H9 (cell line): ENCODE results near the gene DPYSL3. TPM values are rescaled to one million over a fixed set of nuclear protein-coding genes. Genes with fewer than 3 reads are reported as not detected.

Source experiments
- DNase-seq: peaks from one replicate; pipeline ENCODE4 v3.0.0-alpha.2; 2017
- H2AFZ ChIP-seq: one replicate; pipeline ENCODE4 v1.6.1; 2013; ENCODE audit warnings: mild to moderate bottlenecking, low read length, control low read depth, moderate library complexity
- H2AK5ac ChIP-seq: 2 replicates; pipeline ENCODE4 v1.6.1; 2013; ENCODE audit warnings: low read length, control low read depth, mixed read lengths; ENCODE audit not compliant: insufficient read length
- H2BK120ac ChIP-seq: one replicate; pipeline ENCODE4 v1.6.1; 2013; ENCODE audit warnings: low read depth, mild to moderate bottlenecking, low read length, control low read depth, inconsistent platforms; ENCODE audit not compliant: poor library complexity, severe bottlenecking
- H2BK12ac ChIP-seq: 2 replicates; pipeline ENCODE4 v1.6.1; 2013; ENCODE audit warnings: low read length, control low read depth, mixed read lengths, low read depth; ENCODE audit not compliant: insufficient read length
- H2BK15ac ChIP-seq: 2 replicates; pipeline ENCODE4 v1.6.1; 2013; ENCODE audit warnings: low read depth, low read length, control low read depth
- H2BK20ac ChIP-seq: one replicate; pipeline ENCODE4 v1.6.1; 2013; ENCODE audit warnings: low read depth, mild to moderate bottlenecking, low read length, control low read depth, inconsistent platforms; ENCODE audit not compliant: poor library complexity, severe bottlenecking
- H2BK5ac ChIP-seq: 2 replicates; pipeline ENCODE4 v1.6.1; 2013; ENCODE audit warnings: low read length, control low read depth, mixed read lengths; ENCODE audit not compliant: insufficient read length
- H3K14ac ChIP-seq: 2 replicates; pipeline ENCODE4 v1.6.1; 2013; ENCODE audit warnings: low read length, control low read depth; ENCODE audit not compliant: insufficient read depth
- H3K18ac ChIP-seq: 2 replicates; pipeline ENCODE4 v1.6.1; 2013; ENCODE audit warnings: low read depth, mild to moderate bottlenecking, mixed read lengths, low read length, control low read depth; ENCODE audit not compliant: insufficient read length
- H3K23ac ChIP-seq: 2 replicates; pipeline ENCODE4 v1.6.1; 2013; ENCODE audit warnings: low read length, control low read depth, mixed read lengths, low read depth; ENCODE audit not compliant: insufficient read length
- H3K23me2 ChIP-seq: 2 replicates; pipeline ENCODE4 v1.6.1; 2013; ENCODE audit warnings: low read depth, mild to moderate bottlenecking, mixed read lengths, low read length, control low read depth; ENCODE audit not compliant: insufficient read length, poor library complexity, severe bottlenecking
- H3K27ac ChIP-seq: 2 replicates; pipeline ENCODE4 v1.5.1; 2013; ENCODE audit warnings: low read length, control low read depth, mixed read lengths, low read depth; ENCODE audit not compliant: insufficient read length
- H3K27me3 ChIP-seq: 2 replicates; pipeline ENCODE4 v1.6.1; 2013; ENCODE audit warnings: low read length, control low read depth, inconsistent platforms; ENCODE audit not compliant: insufficient read depth
- H3K4ac ChIP-seq: 2 replicates; pipeline ENCODE4 v1.6.1; 2013; ENCODE audit warnings: low read depth, mild to moderate bottlenecking, control low read depth, inconsistent platforms, low read length, moderate library complexity
- H3K4me1 ChIP-seq: 2 replicates; pipeline ENCODE4 v1.6.1; 2013; ENCODE audit warnings: low read length, control low read depth, inconsistent platforms; ENCODE audit not compliant: insufficient read depth
- H3K4me2 ChIP-seq: 2 replicates; pipeline ENCODE4 v1.6.1; 2013; ENCODE audit warnings: low read length, control low read depth, mixed read lengths; ENCODE audit not compliant: insufficient read length, insufficient read depth
- H3K56ac ChIP-seq: 2 replicates; pipeline ENCODE4 v1.6.1; 2013; ENCODE audit warnings: low read depth, mild to moderate bottlenecking, mixed read lengths, low read length, control low read depth; ENCODE audit not compliant: insufficient read length
- H3K79me1 ChIP-seq: 2 replicates; pipeline ENCODE4 v1.6.1; 2013; ENCODE audit warnings: low read depth, mild to moderate bottlenecking, moderate library complexity, low read length, control low read depth, inconsistent platforms; ENCODE audit not compliant: insufficient read depth, poor library complexity, severe bottlenecking
- H3K79me2 ChIP-seq: 2 replicates; pipeline ENCODE4 v1.6.1; 2013; ENCODE audit warnings: low read length, control low read depth, inconsistent platforms; ENCODE audit not compliant: insufficient read depth
- H3K9ac ChIP-seq: 2 replicates; pipeline ENCODE4 v1.6.1; 2013; ENCODE audit warnings: low read length, control low read depth, mixed read lengths; ENCODE audit not compliant: insufficient read length; ENCODE audit errors: extremely low read depth
- H3K9me3 ChIP-seq: one replicate; pipeline ENCODE4 v1.6.1; 2013; ENCODE audit warnings: low read depth, low read length, inconsistent platforms; ENCODE audit not compliant: control insufficient read depth
- H3T11ph ChIP-seq: one replicate; pipeline ENCODE4 v1.6.1; 2013; ENCODE audit warnings: mild to moderate bottlenecking, low read length, control low read depth, inconsistent platforms
- H4K20me1 ChIP-seq: one replicate; pipeline ENCODE4 v1.6.1; 2013; ENCODE audit not compliant: control insufficient read depth, insufficient read length, insufficient read depth
- H4K5ac ChIP-seq: 2 replicates; pipeline ENCODE4 v1.6.1; 2013; ENCODE audit warnings: low read depth, mild to moderate bottlenecking, mixed read lengths, low read length, control low read depth; ENCODE audit not compliant: insufficient read length
- H4K8ac ChIP-seq: replicated peaks from 2 replicates; pipeline ENCODE4 v1.6.1; 2013; ENCODE audit warnings: low read length, control low read depth, mixed read lengths, low read depth; ENCODE audit not compliant: insufficient read length
- H4K91ac ChIP-seq: 2 replicates; pipeline ENCODE4 v1.6.1; 2013; ENCODE audit warnings: low read depth, mild to moderate bottlenecking, moderate library complexity, mixed read lengths, low read length, control low read depth; ENCODE audit not compliant: insufficient read length
- H3K27ac Mint-ChIP-seq, 3 experiments: 2 replicates in 2 of 3; 3 replicates in 1 of 3; pipeline ENCODE4 v1.8.0; 2020 to 2021; ENCODE audit warnings: mixed read lengths in 3 of 3, mild to moderate bottlenecking in 1 of 3, moderate library complexity in 1 of 3
- H3K27me3 Mint-ChIP-seq: 2 replicates; pipeline ENCODE4 v1.8.0; 2021; ENCODE audit warnings: low read depth, mild to moderate bottlenecking, moderate library complexity, mixed read lengths
- H3K36me3 Mint-ChIP-seq, 3 experiments: 2 replicates in 2 of 3; 3 replicates in 1 of 3; pipeline ENCODE4 v1.8.0; 2020 to 2021; ENCODE audit warnings: low read depth in 3 of 3, mixed read lengths in 3 of 3; ENCODE audit not compliant: insufficient read depth in 1 of 3
- H3K4me1 Mint-ChIP-seq, 2 experiments: 2 replicates each; pipeline ENCODE4 v1.8.0; 2020; ENCODE audit warnings: mixed read lengths in 2 of 2
- H3K4me3 Mint-ChIP-seq, 2 experiments: 2 replicates in 1 of 2; 3 replicates in 1 of 2; pipeline ENCODE4 v1.8.0; 2020 to 2021; ENCODE audit warnings: mild to moderate bottlenecking in 2 of 2, mixed read lengths in 2 of 2, moderate library complexity in 1 of 2
- H3K9me3 Mint-ChIP-seq, 2 experiments: 2 replicates in 1 of 2; 3 replicates in 1 of 2; pipeline ENCODE4 v1.8.0; 2020; ENCODE audit warnings: mild to moderate bottlenecking in 2 of 2, mixed read lengths in 2 of 2, moderate library complexity in 1 of 2
- WGBS: extraction: QIAGEN DNeasy Blood & Tissue Kit; methylation state at CpG from one replicate; pipeline ENCODE4 v1.1.7; 2013; ENCODE audit warnings: missing lambda C conversion rate, low lambda C conversion rate, mixed read lengths; ENCODE audit not compliant: insufficient read length; ENCODE audit errors: extremely low coverage; 5-methylcytosine and 5-hydroxymethylcytosine counted together
- total RNA-seq: library from RNA; stranded (reverse); gene quantifications from 2 replicates; pipeline ENCODE4 v1.2.1, GENCODE V29; 2021
- TF ChIP-seq, protein P1 (sequence below): fragments of 200-600 bp; sonication (generic); conservative IDR thresholded peaks from 3 replicates; pipeline ENCODE4 v1.8.0; 2021; ENCODE audit warnings: antibody characterized with exemption, mild to moderate bottlenecking

Gene DPYSL3
- total RNA-seq, 1 experiment from 2014 or later, result 515 TPM

DNA sequence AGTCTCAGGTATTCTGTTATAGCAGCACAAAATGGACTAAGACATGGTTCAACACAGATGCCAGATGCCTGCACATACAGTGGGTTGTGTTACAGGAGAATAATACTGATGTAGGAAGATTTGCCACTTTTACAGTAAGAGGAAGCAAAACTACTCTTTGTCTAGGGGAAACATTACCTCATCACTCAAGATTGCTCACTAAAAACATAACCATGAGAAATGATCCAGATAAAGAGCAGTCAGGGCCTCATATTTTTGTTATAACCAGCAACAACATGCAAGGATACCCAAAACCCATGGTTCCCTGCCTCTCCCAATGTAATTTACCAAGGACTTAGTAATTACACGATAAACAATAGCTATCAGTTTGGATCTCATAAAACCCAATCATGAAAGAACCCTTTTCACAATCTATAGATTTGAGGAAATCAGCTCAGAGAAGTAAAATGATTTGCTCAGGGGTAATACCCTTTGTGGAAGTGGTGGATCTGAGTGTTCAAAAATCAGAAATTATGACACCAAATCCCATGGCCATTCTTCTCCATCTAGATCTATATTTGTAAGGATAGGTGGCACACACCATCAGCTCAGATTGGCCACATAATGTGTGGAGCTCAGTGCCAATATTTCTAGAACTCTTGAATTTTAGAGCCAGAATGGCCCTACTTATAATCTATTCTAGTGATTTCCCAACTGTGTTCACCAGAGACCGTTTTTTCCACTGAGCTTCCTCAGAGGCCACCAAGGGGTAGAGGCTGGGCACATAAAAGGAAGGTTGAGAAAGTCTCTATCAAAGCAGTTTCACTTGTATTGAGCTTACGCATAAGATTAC, 27.8 kb downstream of the DPYSL3 start:
- no peak overlapping the region for H3K4me2 ChIP-seq
- no peak overlapping the region for H3K18ac ChIP-seq
- no peaks in the 10 kb centered on the region for H3K27me3 ChIP-seq
- H3K4ac ChIP-seq, result no peak overlapping the region
- H4K5ac ChIP-seq, result no peak overlapping the region
- Mint-ChIP-seq H3K4me1 (peaks cover 66 to 67% of the 10 kb centered on the region in 2 experiments), H3K4me3 (no peak overlapping the region), H3K27ac (peak overlapping the region; percentile 30 to 76 (median 76); a peak in 2 of 7 replicates), H3K27me3 (no peaks in the 10 kb centered on the region), H3K9me3 (no peaks in the 10 kb centered on the region), H3K36me3 (peaks cover 4 to 16% (median 4%) of the 10 kb centered on the region in 3 experiments; a peak in 6 of 7 replicates)
- H3K4me1 ChIP-seq, result peaks cover 25% of the 10 kb centered on the region
- no peaks in the 10 kb centered on the region for H4K20me1 ChIP-seq
- H3K27ac ChIP-seq, result no peak overlapping the region
- H3K23ac ChIP-seq, result no peak overlapping the region
- no peak overlapping the region for H2BK20ac ChIP-seq
- no peak overlapping the region for H2BK5ac ChIP-seq
- no peaks in the 10 kb centered on the region for H3K23me2 ChIP-seq
- TF ChIP-seq, protein P1, sequence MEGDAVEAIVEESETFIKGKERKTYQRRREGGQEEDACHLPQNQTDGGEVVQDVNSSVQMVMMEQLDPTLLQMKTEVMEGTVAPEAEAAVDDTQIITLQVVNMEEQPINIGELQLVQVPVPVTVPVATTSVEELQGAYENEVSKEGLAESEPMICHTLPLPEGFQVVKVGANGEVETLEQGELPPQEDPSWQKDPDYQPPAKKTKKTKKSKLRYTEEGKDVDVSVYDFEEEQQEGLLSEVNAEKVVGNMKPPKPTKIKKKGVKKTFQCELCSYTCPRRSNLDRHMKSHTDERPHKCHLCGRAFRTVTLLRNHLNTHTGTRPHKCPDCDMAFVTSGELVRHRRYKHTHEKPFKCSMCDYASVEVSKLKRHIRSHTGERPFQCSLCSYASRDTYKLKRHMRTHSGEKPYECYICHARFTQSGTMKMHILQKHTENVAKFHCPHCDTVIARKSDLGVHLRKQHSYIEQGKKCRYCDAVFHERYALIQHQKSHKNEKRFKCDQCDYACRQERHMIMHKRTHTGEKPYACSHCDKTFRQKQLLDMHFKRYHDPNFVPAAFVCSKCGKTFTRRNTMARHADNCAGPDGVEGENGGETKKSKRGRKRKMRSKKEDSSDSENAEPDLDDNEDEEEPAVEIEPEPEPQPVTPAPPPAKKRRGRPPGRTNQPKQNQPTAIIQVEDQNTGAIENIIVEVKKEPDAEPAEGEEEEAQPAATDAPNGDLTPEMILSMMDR, result no peak
- H2AK5ac ChIP-seq, result no peak overlapping the region
- H4K91ac ChIP-seq, result no peak overlapping the region
- no peaks in the 10 kb centered on the region for H3K79me1 ChIP-seq
- no peak overlapping the region for H3K14ac ChIP-seq
- H2BK120ac ChIP-seq, result no peak overlapping the region
- H2BK12ac ChIP-seq, result no peak overlapping the region
- no peak overlapping the region for H3K9ac ChIP-seq
- H2AFZ ChIP-seq, result no peak overlapping the region
- no peak for DNase-seq
- H3K56ac ChIP-seq, result no peak overlapping the region
- H4K8ac ChIP-seq, result no peak overlapping the region
- no peak overlapping the region for H3T11ph ChIP-seq
- no peak overlapping the region for H2BK15ac ChIP-seq
- H3K79me2 ChIP-seq, result peaks cover 6% of the 10 kb centered on the region; the same call in 1 of the 2 replicates
- WGBS, result no CpG with 5 or more reads among the region's 3 CpGs
- H3K9me3 ChIP-seq, result no peaks in the 10 kb centered on the region
